Endothelial cell of umbilical vein (primary cell): ENCODE measurements around the gene FYB2.

Experiments used
- CTCF ChIP-seq, 2 donors: IDR thresholded peaks; 1 replicate in 1 of 2; 2 replicates in 1 of 2; pipeline ENCODE4 v1.5.1; 2011; ENCODE audit warnings: low read length in 2 of 2, mild to moderate bottlenecking in 2 of 2, moderate library complexity in 2 of 2, control low read depth in 1 of 2, inconsistent platforms in 1 of 2, low read depth in 1 of 2; ENCODE audit not compliant: insufficient read depth in 1 of 2; ENCODE audit errors: extremely low read depth in 1 of 2
- EZH2 ChIP-seq: IDR thresholded peaks from 2 replicates; pipeline ENCODE4 v1.6.1; 2012; ENCODE audit warnings: borderline replicate concordance, low read depth, mild to moderate bottlenecking, moderate library complexity, low read length, inconsistent platforms; ENCODE audit not compliant: severe bottlenecking

GRCh38 chr1:56774067-56774609 lies 45.1 kb downstream of the FYB2 start:
- TF ChIP-seq EZH2 (no peak), CTCF (IDR thresholded peaks at IDR 0.05; ENCODE audit: extremely low read depth in 1 of 2, insufficient read depth in 1 of 2, low read depth in 1 of 2, low read length in 2 of 2) (no peak)
